Transverse colon (tissue), 4 donors: ENCODE results near the gene PROK1. TPM values are rescaled to one million over a fixed set of nuclear protein-coding genes. Genes with fewer than 3 reads are reported as not detected.

Source experiments
- DNase-seq: peaks from one replicate; pipeline ENCODE4 v3.0.0-alpha.2; 2019
- H3K27ac ChIP-seq, 4 donors: fragments of 200-600 bp; sonication (generic); 2 replicates each; pipeline ENCODE4 v1.5.1; 2016 to 2018; ENCODE audit warnings: inconsistent platforms in 4 of 4
- H3K27me3 ChIP-seq: fragments of 200-600 bp; sonication (generic); 2 replicates; pipeline ENCODE4 v1.5.1; 2017; ENCODE audit warnings: inconsistent platforms
- H3K36me3 ChIP-seq, 4 donors: fragments of 200-600 bp; sonication (generic); 2 replicates each; pipeline ENCODE4 v1.5.1; 2017 to 2019; ENCODE audit warnings: inconsistent platforms in 4 of 4
- H3K4me1 ChIP-seq, 4 donors: fragments of 200-600 bp; sonication (generic); 2 replicates each; pipeline ENCODE4 v1.5.1; 2017 to 2020; ENCODE audit warnings: inconsistent platforms in 4 of 4
- H3K4me3 ChIP-seq, 4 donors: fragments of 200-600 bp; sonication (generic); 1 replicate in 1 of 4; 2 replicates in 3 of 4; pipeline versions ENCODE4 v1.5.1 to v1.6.1; 2017 to 2019; ENCODE audit warnings: inconsistent platforms in 4 of 4
- H3K9me3 ChIP-seq, 2 donors: fragments of 200-600 bp; sonication (generic); 2 replicates each; pipeline ENCODE4 v1.5.1; 2017 to 2019; ENCODE audit warnings: inconsistent platforms in 2 of 2
- EP300 ChIP-seq: sonication (generic); formaldehyde crosslinking; IDR thresholded peaks from one replicate; pipeline ENCODE4 v1.6.1; 2017; ENCODE audit warnings: antibody characterized with exemption, low read depth
- POLR2A ChIP-seq: fragments of 450-650 bp; IDR thresholded peaks from one replicate; pipeline ENCODE4 v1.6.1; 2016; ENCODE audit warnings: antibody characterized with exemption, mild to moderate bottlenecking, moderate library complexity
- POLR2AphosphoS5 ChIP-seq, 3 donors: sonication (generic); formaldehyde crosslinking; IDR thresholded peaks; one replicate each; pipeline ENCODE4 v1.6.1; 2016; ENCODE audit warnings: antibody characterized with exemption in 3 of 3
- WGBS, 2 donors: methylation state at CpG; one replicate each; pipeline ENCODE4 v1.1.5; 2018; ENCODE audit warnings: low coverage in 1 of 2; 5-methylcytosine and 5-hydroxymethylcytosine counted together
- in situ Hi-C, 4 donors: fragments of 200-750 bp; cut with MboI; loops; one replicate each; pipeline versions ENCODE4 v1.15.0 to v1.15.1; 2017; ENCODE audit warnings: low sequenced_read_pairs in 3 of 4, low pct_ligation_motif_present in 1 of 4, low pct_unique_long_range_greater_than_20kb in 1 of 4
- intact Hi-C: fragments of 100-400 bp; cut with DNase I; formaldehyde crosslinking; loops from one replicate; pipeline ENCODE4 v1.15.1; 2023; ENCODE audit warnings: low total_unique reads
- total RNA-seq, 4 donors: library from RNA; depleted of rRNA; stranded (reverse); fragments of >200 nt; gene quantifications; one replicate each; pipeline ENCODE4 v1.1.0, GENCODE V29; 2016
- TF ChIP-seq, protein P1 (sequence below), 5 experiments: fragments of 200-600 bp in 3 of 5; fragments of 450-650 bp in 2 of 5; sonication (generic) in 3 of 5; IDR thresholded peaks; 1 replicate in 2 of 5; 2 replicates in 3 of 5; pipeline ENCODE4 v1.5.1; 2016 to 2017; ENCODE audit warnings: antibody characterized with exemption in 5 of 5, inconsistent platforms in 3 of 5, mild to moderate bottlenecking in 2 of 5, moderate library complexity in 1 of 5

Gene PROK1
- total RNA-seq, 4 donors from 2014 or later = not detected

DNA sequence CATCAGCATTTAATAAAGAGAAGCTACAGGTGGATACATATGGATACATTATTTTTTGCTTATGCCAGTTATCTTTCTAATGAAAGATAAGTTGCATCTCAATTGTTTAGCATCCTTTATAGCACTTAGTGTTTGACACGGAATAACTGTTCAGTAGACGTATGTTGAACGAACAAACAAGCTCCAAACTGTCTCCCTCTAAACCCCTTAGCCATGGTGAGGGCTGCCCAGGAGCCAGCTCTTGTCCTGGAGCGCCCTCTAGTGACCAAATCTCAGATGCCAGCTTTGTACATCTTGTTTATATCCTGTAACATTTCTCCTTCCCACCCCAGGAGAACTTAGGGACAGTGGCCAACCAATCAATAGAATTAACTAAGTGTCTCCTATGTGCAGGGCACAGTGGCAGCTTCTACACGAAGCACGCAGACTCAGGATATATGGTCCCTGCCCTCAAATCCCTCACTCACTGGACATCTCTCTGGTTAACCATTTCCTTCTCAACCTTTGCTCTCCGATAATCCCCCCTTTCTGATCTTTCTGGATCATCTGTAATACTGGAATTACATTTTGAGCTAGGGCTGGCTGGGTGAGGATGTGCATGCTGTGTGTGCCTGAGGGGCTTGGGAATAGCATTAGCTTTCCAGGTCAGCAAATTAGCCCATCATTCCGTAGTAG lies 45.1 kb downstream of the PROK1 start:
- intact Hi-C loops (no loop called here), in situ Hi-C loops (no loop called here)
- Histone ChIP-seq H3K4me1 (no peaks in the 10 kb centered on the region), H3K27ac (no peak overlapping the region), H3K27me3 (no peaks in the 10 kb centered on the region), H3K36me3 (no peaks in the 10 kb centered on the region), H3K9me3 (no peaks in the 10 kb centered on the region), H3K4me3 (no peak overlapping the region)
- TF ChIP-seq, protein P1, sequence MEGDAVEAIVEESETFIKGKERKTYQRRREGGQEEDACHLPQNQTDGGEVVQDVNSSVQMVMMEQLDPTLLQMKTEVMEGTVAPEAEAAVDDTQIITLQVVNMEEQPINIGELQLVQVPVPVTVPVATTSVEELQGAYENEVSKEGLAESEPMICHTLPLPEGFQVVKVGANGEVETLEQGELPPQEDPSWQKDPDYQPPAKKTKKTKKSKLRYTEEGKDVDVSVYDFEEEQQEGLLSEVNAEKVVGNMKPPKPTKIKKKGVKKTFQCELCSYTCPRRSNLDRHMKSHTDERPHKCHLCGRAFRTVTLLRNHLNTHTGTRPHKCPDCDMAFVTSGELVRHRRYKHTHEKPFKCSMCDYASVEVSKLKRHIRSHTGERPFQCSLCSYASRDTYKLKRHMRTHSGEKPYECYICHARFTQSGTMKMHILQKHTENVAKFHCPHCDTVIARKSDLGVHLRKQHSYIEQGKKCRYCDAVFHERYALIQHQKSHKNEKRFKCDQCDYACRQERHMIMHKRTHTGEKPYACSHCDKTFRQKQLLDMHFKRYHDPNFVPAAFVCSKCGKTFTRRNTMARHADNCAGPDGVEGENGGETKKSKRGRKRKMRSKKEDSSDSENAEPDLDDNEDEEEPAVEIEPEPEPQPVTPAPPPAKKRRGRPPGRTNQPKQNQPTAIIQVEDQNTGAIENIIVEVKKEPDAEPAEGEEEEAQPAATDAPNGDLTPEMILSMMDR (IDR thresholded peaks at IDR 0.05) = peak; percentile 74 to 91 (median 86)
- TF ChIP-seq EP300 = no peak
- 18 to 21% methylated on average over 6 to 8 of the region's 8 CpGs for WGBS, 2 donors
- DNase-seq = peak; percentile 82

DNA sequence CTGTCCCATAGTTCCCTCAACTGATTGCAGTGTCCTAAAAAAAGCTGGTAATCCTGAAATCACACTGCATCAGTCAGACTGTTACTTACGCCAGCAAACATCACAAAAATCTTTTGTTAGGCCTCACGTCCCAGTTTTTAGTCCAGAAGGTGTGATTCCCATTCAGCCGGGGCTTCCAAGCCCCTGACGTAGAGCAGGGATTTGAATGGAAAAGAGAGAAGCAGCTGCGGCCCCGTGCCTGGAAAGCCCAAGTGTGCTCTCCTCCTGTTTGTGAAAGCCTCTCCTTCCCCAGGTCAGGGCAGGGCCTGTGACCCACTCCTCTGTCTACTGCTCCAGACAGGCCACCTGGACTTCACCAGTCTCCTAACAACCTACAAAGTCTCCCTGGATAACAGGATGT lies 47.3 kb downstream of the PROK1 start:
- in situ Hi-C loops (no loop called here), intact Hi-C loops (no loop called here)
- Histone ChIP-seq H3K36me3 (no peaks in the 10 kb centered on the region), H3K4me1 (no peaks in the 10 kb centered on the region), H3K27me3 (no peaks in the 10 kb centered on the region), H3K4me3 (no peak overlapping the region), H3K9me3 (no peaks in the 10 kb centered on the region), H3K27ac (no peak overlapping the region)
- WGBS, 2 donors = 74 to 78% methylated on average over 4 to 6 of the region's 6 CpGs
- TF ChIP-seq, protein P1 (IDR thresholded peaks at IDR 0.05) = no peak
- TF ChIP-seq POLR2A (no peak), POLR2AphosphoS5 (IDR thresholded peaks at IDR 0.05) (no peak), EP300 (no peak)
- no peak for DNase-seq

DNA sequence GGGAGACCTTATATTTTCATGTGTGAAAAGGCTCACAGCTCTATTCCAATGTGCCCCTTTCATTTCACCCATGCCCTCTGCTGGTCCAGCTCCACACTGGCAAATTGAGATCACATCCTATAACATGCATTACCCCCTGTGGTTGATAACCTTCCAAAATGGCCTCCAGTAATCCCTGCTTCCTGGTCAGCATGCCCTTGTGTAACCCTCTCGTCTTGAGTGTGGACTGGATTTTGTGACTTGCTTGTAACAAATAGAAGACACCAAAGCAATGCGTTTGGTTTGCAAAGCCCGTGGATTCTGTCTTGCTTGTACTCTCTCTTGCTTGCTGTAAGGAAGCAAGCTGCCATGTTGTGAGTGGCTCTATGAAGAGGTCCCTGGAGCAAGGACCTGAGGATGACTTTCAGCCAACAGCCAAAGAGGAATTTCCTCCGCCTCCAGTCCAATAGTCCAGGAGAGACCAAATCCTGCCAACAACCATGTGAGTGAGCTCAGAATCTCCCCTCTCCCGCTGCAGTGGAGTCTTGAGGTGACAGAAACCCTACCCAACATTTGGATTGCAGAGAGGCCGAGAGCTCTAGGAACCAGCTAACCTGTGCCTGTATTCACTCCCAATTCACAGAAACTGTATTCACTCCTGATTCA lies 50.7 kb downstream of the PROK1 start:
- no peaks in the 10 kb centered on the region for H3K36me3 ChIP-seq
- H3K4me3 ChIP-seq = no peak overlapping the region
- no peak for TF ChIP-seq POLR2A
- TF ChIP-seq EP300 = no peak
- TF ChIP-seq, protein P1 (IDR thresholded peaks at IDR 0.05) = no peak
- TF ChIP-seq POLR2AphosphoS5 (IDR thresholded peaks at IDR 0.05) = no peak
- 88% methylated on average over 6 of the region's 6 CpGs; no CpG with 5 or more reads in 1 of the 2 donors for WGBS, 2 donors
- H3K27ac ChIP-seq = no peak overlapping the region
- intact Hi-C loops (no loop called here), in situ Hi-C loops (no loop called here)
- no peaks in the 10 kb centered on the region for H3K27me3 ChIP-seq
- no peak for DNase-seq
- no peaks in the 10 kb centered on the region for H3K9me3 ChIP-seq
- no peaks in the 10 kb centered on the region for H3K4me1 ChIP-seq

DNA sequence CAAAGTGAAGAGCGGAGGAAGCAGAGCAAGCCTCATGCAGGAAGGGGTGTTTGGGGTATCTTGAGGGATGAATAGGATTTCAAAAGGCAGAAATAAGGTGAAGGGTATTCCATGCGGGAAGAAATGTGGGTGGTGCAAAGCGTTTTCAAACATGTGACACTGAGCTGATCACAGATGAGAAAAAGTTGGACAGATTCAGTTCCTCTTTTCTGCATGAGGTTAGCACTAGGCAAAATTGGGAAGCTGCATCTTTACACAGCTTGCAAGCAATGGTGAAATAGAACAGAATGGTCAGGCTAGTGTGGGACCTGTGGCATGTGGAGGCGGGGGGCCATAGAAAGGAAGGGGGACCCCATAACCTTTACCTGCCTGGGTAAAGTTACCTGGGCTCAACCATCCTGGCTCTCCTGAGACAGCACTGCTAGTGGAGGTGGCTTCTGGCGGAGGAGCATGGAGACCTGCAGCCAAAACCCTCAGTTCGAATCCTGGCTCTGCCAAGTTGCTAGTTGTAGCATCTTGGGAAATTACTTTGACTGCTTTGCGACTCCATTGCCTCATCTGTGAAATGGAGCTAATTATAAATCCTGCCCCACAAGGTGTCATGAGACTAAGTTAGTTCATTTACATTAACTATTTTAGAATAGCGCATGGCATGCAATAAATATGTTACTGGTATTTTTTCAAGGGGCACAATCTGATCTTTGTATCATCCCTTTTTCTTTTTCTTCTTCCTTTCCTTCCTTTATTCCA lies 51.6 kb downstream of the PROK1 start:
- H3K27me3 ChIP-seq = no peaks in the 10 kb centered on the region
- no peak for TF ChIP-seq EP300
- no peaks in the 10 kb centered on the region for H3K9me3 ChIP-seq
- intact Hi-C loops = no loop called here
- H3K27ac ChIP-seq = no peak overlapping the region
- no peak overlapping the region for H3K4me3 ChIP-seq
- H3K36me3 ChIP-seq = no peaks in the 10 kb centered on the region
- H3K4me1 ChIP-seq = no peaks in the 10 kb centered on the region
- 50 to 73% methylated on average over 4 to 8 of the region's 8 CpGs for WGBS, 2 donors
- no peak for DNase-seq
- in situ Hi-C loops = no loop called here
